ENCODE data around the gene HTD2. TPM values are rescaled to one million over a fixed set of nuclear protein-coding genes. Genes with fewer than 3 reads are reported as not detected.

HTD2 gene
- total RNA-seq, 1 experiment from 2014 or later = 13.5 TPM

DNA sequence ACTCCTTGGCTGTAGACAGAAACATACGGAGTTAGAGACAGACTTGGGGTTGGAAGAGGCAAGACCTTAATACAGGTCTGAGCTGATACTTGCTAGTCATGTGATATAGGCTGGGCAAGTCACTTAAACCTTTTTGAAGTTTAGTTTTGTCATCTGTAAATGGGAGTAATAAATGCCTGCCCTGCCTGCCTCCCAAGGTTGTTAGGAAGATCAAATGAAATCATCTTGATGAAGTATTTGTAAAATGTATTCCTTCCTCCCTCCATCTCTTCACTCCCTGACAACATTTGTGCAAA, 29.3 kb downstream of the HTD2 start:
- intact Hi-C loops (cut with micrococcal nuclease) = no loop called here
- POLR2A ChIA-PET = no interaction called here
- DNase-seq (ENCODE audit: low read depth, low spot score) = no peak
- H4K20me1 ChIP-seq (ENCODE audit: insufficient read depth) = no peaks in the 10 kb centered on the region
- H3K27me3 ChIP-seq (ENCODE audit: insufficient read depth, low read length) = no peaks in the 10 kb centered on the region
- H3K27ac ChIP-seq (ENCODE audit: low read depth, low read length) = no peak overlapping the region
- CTCF ChIA-PET = interaction anchor here (1.2 to 1.3 kb wide), 2 partner anchors 29 to 197 kb away, joined by 3 read pairs; partner anchors contain the start of genes HTD2 and RPP14
- peaks cover 14 to 33% of the 10 kb centered on the region in 2 experiments; a peak in 3 of 4 replicates for H3K4me1 ChIP-seq (ENCODE audit: control insufficient read depth in 1 of 2, insufficient read depth in 2 of 2, low read length in 2 of 2)
- RAD21 ChIA-PET (ENCODE audit: low non-redundant PET in 1 of 2, low total read pairs in 2 of 2, uncharacterized antibody in 2 of 2, unreplicated experiment in 2 of 2) = no interaction called here
- H3K9me2 ChIP-seq (ENCODE audit: insufficient read depth) = no peaks in the 10 kb centered on the region
- no peaks in the 10 kb centered on the region for H3K36me3 ChIP-seq (ENCODE audit: control insufficient read depth in 1 of 2, insufficient read depth in 2 of 2, low read length in 2 of 2)
- no peak overlapping the region for H3K4me3 ChIP-seq (replicated peaks in 1 of 2; ENCODE audit: low read depth in 1 of 2, low read length in 2 of 2)
- no peak overlapping the region for H3K9ac ChIP-seq (ENCODE audit: low read length)
- H3K4me2 ChIP-seq (ENCODE audit: low read length) = peak overlapping the region; percentile 95; the same call in 1 of the 2 replicates
- H2AFZ ChIP-seq (ENCODE audit: low read depth, low read length, poor library complexity, severe bottlenecking) = no peak overlapping the region
- no peaks in the 10 kb centered on the region for H3K79me2 ChIP-seq (ENCODE audit: insufficient read depth, low read length)
- no peak for ATAC-seq
- TF ChIP-seq SIN3A (IDR thresholded peaks at IDR 0.05; ENCODE audit: low read depth) (no peak), TCF7L2 (IDR thresholded peaks at IDR 0.05; ENCODE audit: borderline replicate concordance, extremely low read depth, insufficient read depth, insufficient read length) (no peak), EZH2phosphoT487 (IDR thresholded peaks at IDR 0.05; ENCODE audit: borderline replicate concordance) (no peak), SRF (IDR thresholded peaks at IDR 0.05; ENCODE audit: low read depth) (no peak), ZNF274 (IDR thresholded peaks at IDR 0.05; ENCODE audit: low read depth, low read length) (no peak), EGR1 (IDR thresholded peaks at IDR 0.05; ENCODE audit: low read depth) (no peak), CBX3 (IDR thresholded peaks at IDR 0.05; ENCODE audit: low read depth) (no peak), YY1 (IDR thresholded peaks at IDR 0.05; ENCODE audit: extremely low read depth, insufficient replicate concordance, low read depth, low read length) (no peak), EZH2 (IDR thresholded peaks at IDR 0.05) (no peak), JUND (IDR thresholded peaks at IDR 0.05) (no peak), FOSL1 (IDR thresholded peaks at IDR 0.05; ENCODE audit: low read depth) (no peak), POLR2A (IDR thresholded peaks at IDR 0.05; ENCODE audit: borderline replicate concordance, extremely low read depth, insufficient read depth, insufficient read length) (no peak), RAD21 (IDR thresholded peaks at IDR 0.05; ENCODE audit: low read depth) (no peak), POLR2AphosphoS5 (IDR thresholded peaks at IDR 0.05; ENCODE audit: low read depth, low read length) (no peak)
- TF ChIP-seq, protein P1, sequence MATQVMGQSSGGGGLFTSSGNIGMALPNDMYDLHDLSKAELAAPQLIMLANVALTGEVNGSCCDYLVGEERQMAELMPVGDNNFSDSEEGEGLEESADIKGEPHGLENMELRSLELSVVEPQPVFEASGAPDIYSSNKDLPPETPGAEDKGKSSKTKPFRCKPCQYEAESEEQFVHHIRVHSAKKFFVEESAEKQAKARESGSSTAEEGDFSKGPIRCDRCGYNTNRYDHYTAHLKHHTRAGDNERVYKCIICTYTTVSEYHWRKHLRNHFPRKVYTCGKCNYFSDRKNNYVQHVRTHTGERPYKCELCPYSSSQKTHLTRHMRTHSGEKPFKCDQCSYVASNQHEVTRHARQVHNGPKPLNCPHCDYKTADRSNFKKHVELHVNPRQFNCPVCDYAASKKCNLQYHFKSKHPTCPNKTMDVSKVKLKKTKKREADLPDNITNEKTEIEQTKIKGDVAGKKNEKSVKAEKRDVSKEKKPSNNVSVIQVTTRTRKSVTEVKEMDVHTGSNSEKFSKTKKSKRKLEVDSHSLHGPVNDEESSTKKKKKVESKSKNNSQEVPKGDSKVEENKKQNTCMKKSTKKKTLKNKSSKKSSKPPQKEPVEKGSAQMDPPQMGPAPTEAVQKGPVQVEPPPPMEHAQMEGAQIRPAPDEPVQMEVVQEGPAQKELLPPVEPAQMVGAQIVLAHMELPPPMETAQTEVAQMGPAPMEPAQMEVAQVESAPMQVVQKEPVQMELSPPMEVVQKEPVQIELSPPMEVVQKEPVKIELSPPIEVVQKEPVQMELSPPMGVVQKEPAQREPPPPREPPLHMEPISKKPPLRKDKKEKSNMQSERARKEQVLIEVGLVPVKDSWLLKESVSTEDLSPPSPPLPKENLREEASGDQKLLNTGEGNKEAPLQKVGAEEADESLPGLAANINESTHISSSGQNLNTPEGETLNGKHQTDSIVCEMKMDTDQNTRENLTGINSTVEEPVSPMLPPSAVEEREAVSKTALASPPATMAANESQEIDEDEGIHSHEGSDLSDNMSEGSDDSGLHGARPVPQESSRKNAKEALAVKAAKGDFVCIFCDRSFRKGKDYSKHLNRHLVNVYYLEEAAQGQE (IDR thresholded peaks at IDR 0.05; ENCODE audit: low read depth) = no peak
- TF ChIP-seq, protein P2, sequence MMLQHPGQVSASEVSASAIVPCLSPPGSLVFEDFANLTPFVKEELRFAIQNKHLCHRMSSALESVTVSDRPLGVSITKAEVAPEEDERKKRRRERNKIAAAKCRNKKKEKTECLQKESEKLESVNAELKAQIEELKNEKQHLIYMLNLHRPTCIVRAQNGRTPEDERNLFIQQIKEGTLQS (IDR thresholded peaks at IDR 0.05) = no peak
- TF ChIP-seq, protein P3, sequence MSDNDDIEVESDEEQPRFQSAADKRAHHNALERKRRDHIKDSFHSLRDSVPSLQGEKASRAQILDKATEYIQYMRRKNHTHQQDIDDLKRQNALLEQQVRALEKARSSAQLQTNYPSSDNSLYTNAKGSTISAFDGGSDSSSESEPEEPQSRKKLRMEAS (IDR thresholded peaks at IDR 0.05) = no peak
- TF ChIP-seq, protein P4, sequence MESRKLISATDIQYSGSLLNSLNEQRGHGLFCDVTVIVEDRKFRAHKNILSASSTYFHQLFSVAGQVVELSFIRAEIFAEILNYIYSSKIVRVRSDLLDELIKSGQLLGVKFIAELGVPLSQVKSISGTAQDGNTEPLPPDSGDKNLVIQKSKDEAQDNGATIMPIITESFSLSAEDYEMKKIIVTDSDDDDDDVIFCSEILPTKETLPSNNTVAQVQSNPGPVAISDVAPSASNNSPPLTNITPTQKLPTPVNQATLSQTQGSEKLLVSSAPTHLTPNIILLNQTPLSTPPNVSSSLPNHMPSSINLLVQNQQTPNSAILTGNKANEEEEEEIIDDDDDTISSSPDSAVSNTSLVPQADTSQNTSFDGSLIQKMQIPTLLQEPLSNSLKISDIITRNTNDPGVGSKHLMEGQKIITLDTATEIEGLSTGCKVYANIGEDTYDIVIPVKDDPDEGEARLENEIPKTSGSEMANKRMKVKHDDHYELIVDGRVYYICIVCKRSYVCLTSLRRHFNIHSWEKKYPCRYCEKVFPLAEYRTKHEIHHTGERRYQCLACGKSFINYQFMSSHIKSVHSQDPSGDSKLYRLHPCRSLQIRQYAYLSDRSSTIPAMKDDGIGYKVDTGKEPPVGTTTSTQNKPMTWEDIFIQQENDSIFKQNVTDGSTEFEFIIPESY (IDR thresholded peaks at IDR 0.05; ENCODE audit: extremely low read depth, insufficient replicate concordance, low read length) = no peak
- H3K9me3 ChIP-seq (ENCODE audit: control insufficient read depth in 1 of 2, insufficient read depth in 1 of 2, low read depth in 1 of 2, low read length in 2 of 2) = no peaks in the 10 kb centered on the region
- no TSS peak for BruUV-seq (replicated peaks)
